AG09309 (cell line): ENCODE measurements around the gene OXA1L.
"Not testable (repeated sequence)": the region's sequence is repeated elsewhere in the genome, so short reads cannot be mapped to it uniquely, and the experiment has no call there.

ENCODE experiments used
- DNase-seq: peaks from one replicate; pipeline ENCODE4 v3.0.0-alpha.2; 2010; ENCODE audit warnings: low read depth
- H3K4me3 ChIP-seq: 2 replicates; pipeline ENCODE4 v1.5.1; 2011; ENCODE audit warnings: mild to moderate bottlenecking, low read depth, low read length, moderate library complexity; ENCODE audit not compliant: control insufficient read depth
- TF ChIP-seq, protein P1 (sequence below): IDR thresholded peaks from 2 replicates; pipeline ENCODE4 v1.5.1; 2011; ENCODE audit warnings: mild to moderate bottlenecking, low read depth, low read length, inconsistent platforms; ENCODE audit not compliant: insufficient read depth, control insufficient read depth; ENCODE audit errors: missing control alignments

Gene OXA1L

DNA sequence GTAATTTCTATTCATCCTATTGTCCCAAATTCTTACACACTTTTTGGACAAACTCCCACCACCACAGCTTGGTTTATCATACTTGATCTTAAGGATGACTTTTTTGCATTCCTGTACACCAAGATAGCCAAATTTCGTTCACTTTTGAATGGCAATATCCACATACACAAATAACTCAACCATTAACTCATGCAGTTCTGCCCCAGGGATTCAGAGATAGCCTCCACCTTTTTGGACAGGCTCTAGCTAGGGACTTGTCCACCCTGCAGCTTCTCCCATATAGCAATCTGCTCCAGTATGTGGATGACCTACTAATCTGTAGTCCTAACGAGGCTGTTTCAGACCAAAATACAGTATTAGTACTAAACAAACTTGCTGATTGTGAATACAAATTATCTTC is 32.7 kb upstream of the OXA1L start:
- TF ChIP-seq, protein P1, sequence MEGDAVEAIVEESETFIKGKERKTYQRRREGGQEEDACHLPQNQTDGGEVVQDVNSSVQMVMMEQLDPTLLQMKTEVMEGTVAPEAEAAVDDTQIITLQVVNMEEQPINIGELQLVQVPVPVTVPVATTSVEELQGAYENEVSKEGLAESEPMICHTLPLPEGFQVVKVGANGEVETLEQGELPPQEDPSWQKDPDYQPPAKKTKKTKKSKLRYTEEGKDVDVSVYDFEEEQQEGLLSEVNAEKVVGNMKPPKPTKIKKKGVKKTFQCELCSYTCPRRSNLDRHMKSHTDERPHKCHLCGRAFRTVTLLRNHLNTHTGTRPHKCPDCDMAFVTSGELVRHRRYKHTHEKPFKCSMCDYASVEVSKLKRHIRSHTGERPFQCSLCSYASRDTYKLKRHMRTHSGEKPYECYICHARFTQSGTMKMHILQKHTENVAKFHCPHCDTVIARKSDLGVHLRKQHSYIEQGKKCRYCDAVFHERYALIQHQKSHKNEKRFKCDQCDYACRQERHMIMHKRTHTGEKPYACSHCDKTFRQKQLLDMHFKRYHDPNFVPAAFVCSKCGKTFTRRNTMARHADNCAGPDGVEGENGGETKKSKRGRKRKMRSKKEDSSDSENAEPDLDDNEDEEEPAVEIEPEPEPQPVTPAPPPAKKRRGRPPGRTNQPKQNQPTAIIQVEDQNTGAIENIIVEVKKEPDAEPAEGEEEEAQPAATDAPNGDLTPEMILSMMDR, result no peak
- DNase-seq, result no peak

DNA sequence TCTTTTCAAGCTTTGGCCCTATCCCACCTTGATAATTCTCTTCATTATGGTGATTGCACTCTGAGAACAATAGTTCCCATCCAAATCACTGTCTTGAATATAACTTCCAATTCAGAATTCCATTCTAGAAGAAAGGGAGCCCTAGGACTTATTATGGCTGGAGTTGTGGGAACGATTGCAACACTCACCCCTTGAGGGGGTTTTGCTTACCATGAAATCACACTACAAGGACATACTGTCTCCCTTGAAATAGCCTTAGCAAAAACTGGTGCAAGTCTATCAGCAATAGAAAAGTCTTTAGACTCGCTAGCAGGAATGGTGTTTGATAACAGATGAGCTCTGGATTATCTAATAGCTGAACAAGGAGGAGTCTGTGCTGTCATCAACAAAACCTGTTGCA is 31.4 kb upstream of the OXA1L start:
- TF ChIP-seq, protein P1, result no peak
- DNase-seq, result no peak
- no peak overlapping the region for H3K4me3 ChIP-seq

More for the DNA sequence above, 32.7 kb upstream of the OXA1L start:
- no peak overlapping the region for H3K4me3 ChIP-seq

DNA sequence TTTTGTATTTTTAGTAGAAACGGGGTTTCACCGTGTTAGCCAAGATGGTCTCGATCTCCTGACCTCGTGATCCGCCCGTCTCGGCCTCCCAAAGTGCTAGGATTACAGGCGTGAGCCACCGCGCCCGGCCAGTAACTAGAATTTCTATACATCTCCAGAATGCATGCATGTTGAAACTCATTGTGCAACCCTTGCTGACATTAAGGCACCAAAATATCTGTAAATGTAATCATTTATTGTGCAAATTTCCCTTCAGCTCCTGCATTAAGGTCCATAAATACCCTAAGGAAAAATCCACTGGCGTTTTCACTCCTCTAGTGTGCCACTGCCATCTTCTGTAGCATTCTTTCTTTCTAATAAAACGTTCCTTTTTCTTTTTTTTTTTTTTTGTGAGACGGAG is 30.1 kb upstream of the OXA1L start:
- H3K4me3 ChIP-seq, DNase-seq: not testable (repeated sequence)

DNA sequence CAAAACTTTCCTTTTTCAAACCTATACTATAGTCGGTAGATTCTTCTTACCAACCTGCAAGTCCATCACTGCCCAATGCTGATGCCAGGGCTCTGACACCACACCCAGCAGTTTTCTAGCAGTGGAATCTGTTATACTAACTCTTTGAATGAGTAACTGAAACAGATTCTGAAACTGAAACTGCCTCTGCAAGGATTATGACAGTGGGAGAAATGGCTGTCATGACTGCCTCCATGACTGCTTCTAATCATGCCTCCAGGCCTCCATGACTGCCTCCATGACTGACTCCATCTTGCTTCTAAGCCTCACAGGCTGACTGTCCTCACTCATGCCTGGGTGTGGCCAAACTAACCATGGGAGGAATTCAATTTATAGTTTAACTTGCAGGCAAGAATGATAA is 29.4 kb upstream of the OXA1L start:
- no peak overlapping the region for H3K4me3 ChIP-seq
- TF ChIP-seq, protein P1, result no peak
- no peak for DNase-seq

DNA sequence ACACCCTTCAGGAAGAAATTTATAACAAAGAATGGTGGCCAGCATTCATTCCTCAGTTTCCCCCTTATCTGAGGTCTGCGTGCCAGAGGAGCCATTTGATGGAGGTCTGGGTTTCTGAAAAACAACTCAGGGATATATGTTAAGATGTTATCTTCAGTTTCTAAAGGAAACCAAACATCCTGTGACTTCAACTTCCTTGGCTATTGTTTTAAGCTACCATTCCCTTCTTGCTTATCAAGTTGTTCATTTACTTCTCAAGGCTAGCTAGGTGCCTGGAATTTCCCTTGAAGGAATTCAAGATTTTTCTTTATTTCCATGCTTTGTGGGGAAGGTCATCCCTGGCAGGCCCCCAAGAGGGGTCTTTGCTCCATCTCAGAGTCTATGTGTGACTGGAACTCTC is 27.1 kb upstream of the OXA1L start:
- no peak for DNase-seq

DNA sequence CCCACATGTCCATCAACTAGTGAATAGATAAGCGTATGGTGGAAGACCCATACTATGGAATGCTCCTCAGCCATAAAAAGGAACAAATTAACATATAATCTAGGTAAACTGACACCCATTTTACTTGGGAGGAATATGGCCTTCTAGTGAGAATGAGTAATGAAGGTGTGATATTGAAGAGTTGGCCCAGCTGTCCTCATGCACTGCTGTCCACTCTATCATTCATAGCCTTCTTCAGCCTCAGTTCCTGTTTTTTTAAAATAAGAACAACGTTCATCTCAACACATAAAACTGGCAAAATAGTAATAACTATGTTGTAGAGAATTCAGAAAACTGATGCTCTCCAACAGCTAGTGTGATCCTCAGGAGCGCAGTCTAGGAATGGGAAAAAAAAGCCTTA is 26.5 kb upstream of the OXA1L start:
- TF ChIP-seq, protein P1, result no peak
- no peak overlapping the region for H3K4me3 ChIP-seq
- no peak for DNase-seq

More for the DNA sequence above, 27.1 kb upstream of the OXA1L start:
- no peak overlapping the region for H3K4me3 ChIP-seq
- TF ChIP-seq, protein P1, result no peak

DNA sequence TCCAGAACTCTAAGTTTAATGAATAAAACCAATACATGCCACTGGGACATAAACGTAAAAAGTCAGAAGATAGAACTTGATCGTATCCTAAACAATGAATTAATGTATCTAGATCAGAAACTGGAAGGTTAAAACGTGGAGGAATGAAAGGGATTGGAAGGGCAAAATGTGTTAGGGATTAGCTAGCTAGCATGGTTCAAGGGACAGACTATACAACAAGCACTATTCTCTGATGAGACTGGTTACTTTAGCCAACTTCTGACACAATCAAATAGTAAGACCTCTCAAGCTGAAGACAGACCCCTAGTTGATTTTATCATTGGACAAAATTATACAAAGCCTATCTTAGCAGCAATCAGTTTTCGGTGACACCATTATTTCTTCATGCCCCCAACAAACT is 18.7 kb upstream of the OXA1L start:
- TF ChIP-seq, protein P1, result no peak
- DNase-seq, result no peak
- no peak overlapping the region for H3K4me3 ChIP-seq
